Vagina (tissue), 2 donors: ENCODE measurements around the gene TES. TPM values are rescaled to one million over a fixed set of nuclear protein-coding genes. Genes with fewer than 3 reads are reported as not detected.

ENCODE experiments used
- DNase-seq, 2 donors: peaks; one replicate each; pipeline ENCODE4 v3.0.0-alpha.2; 2017; ENCODE audit errors: extremely low spot score in 2 of 2
- H3K27ac ChIP-seq: fragments of 200-600 bp; sonication (generic); one replicate; pipeline ENCODE4 v1.5.1; 2019
- H3K27me3 ChIP-seq: fragments of 200-600 bp; sonication (generic); one replicate; pipeline ENCODE4 v1.5.1; 2019
- H3K36me3 ChIP-seq, 2 donors: fragments of 200-600 bp; sonication (generic); one replicate each; pipeline ENCODE4 v1.5.1; 2017 to 2019
- H3K4me1 ChIP-seq: fragments of 200-600 bp; sonication (generic); one replicate; pipeline ENCODE4 v1.5.1; 2019
- H3K4me3 ChIP-seq, 2 donors: fragments of 200-600 bp; sonication (generic); 1 replicate in 1 of 2; 2 replicates in 1 of 2; pipeline ENCODE4 v1.5.1; 2016 to 2019
- H3K9me3 ChIP-seq: fragments of 200-600 bp; sonication (generic); one replicate; pipeline ENCODE4 v1.5.1; 2019
- CTCF ChIP-seq, 3 experiments: fragments of 450-650 bp in 2 of 3; fragments of 200-600 bp in 1 of 3; sonication (generic) in 1 of 3; IDR thresholded peaks; one replicate each; pipeline ENCODE4 v1.5.1; 2017 to 2019; ENCODE audit warnings: antibody characterized with exemption in 3 of 3, mild to moderate bottlenecking in 2 of 3, moderate library complexity in 2 of 3
- POLR2A ChIP-seq, 2 donors: fragments of 450-650 bp; IDR thresholded peaks; one replicate each; pipeline ENCODE4 v1.6.1; 2017; ENCODE audit warnings: antibody characterized with exemption in 2 of 2, mild to moderate bottlenecking in 2 of 2, moderate library complexity in 2 of 2
- POLR2AphosphoS5 ChIP-seq, 2 donors: sonication (generic); formaldehyde crosslinking; IDR thresholded peaks; one replicate each; pipeline ENCODE4 v1.9.0; 2017; ENCODE audit warnings: antibody characterized with exemption in 2 of 2, mild to moderate bottlenecking in 2 of 2, low read depth in 1 of 2; ENCODE audit not compliant: insufficient read depth in 1 of 2
- intact Hi-C: fragments of 100-400 bp; cut with DNase I; formaldehyde crosslinking; loops from one replicate; pipeline ENCODE4 v1.15.1; 2023
- total RNA-seq: library from RNA; depleted of rRNA; stranded (reverse); fragments of >200 nt; gene quantifications from one replicate; pipeline ENCODE4 v1.2.3, GENCODE V29; 2016

Gene TES
- total RNA-seq, 1 donor from 2014 or later, result 87.7 TPM

GRCh38 chr7:116214921-116215320 lies 4.6 kb downstream of the TES start:
- no peaks in the 10 kb centered on the region for H3K27me3 ChIP-seq
- intact Hi-C loops, result no loop called here
- H3K9me3 ChIP-seq, result no peaks in the 10 kb centered on the region
- no peak for DNase-seq
- peak overlapping the region; percentile 97 for H3K27ac ChIP-seq
- TF ChIP-seq POLR2A (IDR thresholded peaks at IDR 0.05) (no peak), POLR2AphosphoS5 (IDR thresholded peaks at IDR 0.05; ENCODE audit: insufficient read depth in 1 of 2, low read depth in 1 of 2) (no peak), CTCF (IDR thresholded peaks at IDR 0.05) (no peak)
- H3K4me3 ChIP-seq, result no peak overlapping the region
- H3K36me3 ChIP-seq, result no peaks in the 10 kb centered on the region
- H3K4me1 ChIP-seq, result peaks cover 70% of the 10 kb centered on the region

- Histone ChIP-seq H3K9me3 (no peaks in the 10 kb centered on the region), H3K4me1 (peaks cover 70% of the 10 kb centered on the region), H3K4me3 (no peak overlapping the region), H3K27me3 (no peaks in the 10 kb centered on the region), H3K36me3 (no peaks in the 10 kb centered on the region), H3K27ac (no peak overlapping the region)
- DNase-seq, result no peak
- TF ChIP-seq POLR2AphosphoS5 (IDR thresholded peaks at IDR 0.05; ENCODE audit: insufficient read depth in 1 of 2, low read depth in 1 of 2), result no peak
- no peak for TF ChIP-seq CTCF (IDR thresholded peaks at IDR 0.05)
- no peak for TF ChIP-seq POLR2A (IDR thresholded peaks at IDR 0.05)
- intact Hi-C loops, result no loop called here
Measured at GRCh38 chr7:116215551-116215950, 5.2 kb downstream of the TES start.

- no peak overlapping the region for H3K4me3 ChIP-seq
- H3K9me3 ChIP-seq, result no peaks in the 10 kb centered on the region
- no peak overlapping the region for H3K27ac ChIP-seq
- H3K4me1 ChIP-seq, result peaks cover 66% of the 10 kb centered on the region
- H3K36me3 ChIP-seq, result no peaks in the 10 kb centered on the region
- intact Hi-C loops, result no loop called here
- TF ChIP-seq POLR2AphosphoS5 (IDR thresholded peaks at IDR 0.05; ENCODE audit: insufficient read depth in 1 of 2, low read depth in 1 of 2), result no peak
- no peak for TF ChIP-seq CTCF (IDR thresholded peaks at IDR 0.05)
- DNase-seq, result no peak
- H3K27me3 ChIP-seq, result no peaks in the 10 kb centered on the region
Measured at GRCh38 chr7:116216956-116217571, 6.7 kb downstream of the TES start.

- Histone ChIP-seq H3K4me3 (peak overlapping the region in 1 of 2 donors; percentile 21), H3K4me1 (peaks cover 55% of the 10 kb centered on the region), H3K36me3 (no peaks in the 10 kb centered on the region), H3K27ac (peak overlapping the region; percentile 21), H3K27me3 (no peaks in the 10 kb centered on the region), H3K9me3 (no peaks in the 10 kb centered on the region)
- peak in 1 of 2 donors; percentile 24 for TF ChIP-seq POLR2AphosphoS5 (IDR thresholded peaks at IDR 0.05; ENCODE audit: insufficient read depth in 1 of 2, low read depth in 1 of 2)
- no peak for TF ChIP-seq CTCF (IDR thresholded peaks at IDR 0.05)
- no peak for TF ChIP-seq POLR2A (IDR thresholded peaks at IDR 0.05)
- intact Hi-C loops, result no loop called here
- DNase-seq, result no peak
Measured at GRCh38 chr7:116218051-116218645, 7.8 kb downstream of the TES start.

GRCh38 chr7:116218747-116219146 lies 8.4 kb downstream of the TES start:
- Histone ChIP-seq H3K27me3 (no peaks in the 10 kb centered on the region), H3K27ac (no peak overlapping the region), H3K4me3 (no peak overlapping the region), H3K36me3 (no peaks in the 10 kb centered on the region), H3K4me1 (peaks cover 49% of the 10 kb centered on the region), H3K9me3 (no peaks in the 10 kb centered on the region)
- no peak for DNase-seq
- intact Hi-C loops, result no loop called here
- TF ChIP-seq POLR2AphosphoS5 (IDR thresholded peaks at IDR 0.05; ENCODE audit: insufficient read depth in 1 of 2, low read depth in 1 of 2) (no peak), CTCF (IDR thresholded peaks at IDR 0.05) (no peak), POLR2A (IDR thresholded peaks at IDR 0.05) (no peak)
